OCI-M2 (cell line): ENCODE results near the gene STMP1.

Source experiments
- DNase-seq: peaks from one replicate; lab custom pipeline; 2025; ENCODE audit not compliant: unreplicated experiment; lab: John Stamatoyannopoulos, UW

Gene STMP1

DNA sequence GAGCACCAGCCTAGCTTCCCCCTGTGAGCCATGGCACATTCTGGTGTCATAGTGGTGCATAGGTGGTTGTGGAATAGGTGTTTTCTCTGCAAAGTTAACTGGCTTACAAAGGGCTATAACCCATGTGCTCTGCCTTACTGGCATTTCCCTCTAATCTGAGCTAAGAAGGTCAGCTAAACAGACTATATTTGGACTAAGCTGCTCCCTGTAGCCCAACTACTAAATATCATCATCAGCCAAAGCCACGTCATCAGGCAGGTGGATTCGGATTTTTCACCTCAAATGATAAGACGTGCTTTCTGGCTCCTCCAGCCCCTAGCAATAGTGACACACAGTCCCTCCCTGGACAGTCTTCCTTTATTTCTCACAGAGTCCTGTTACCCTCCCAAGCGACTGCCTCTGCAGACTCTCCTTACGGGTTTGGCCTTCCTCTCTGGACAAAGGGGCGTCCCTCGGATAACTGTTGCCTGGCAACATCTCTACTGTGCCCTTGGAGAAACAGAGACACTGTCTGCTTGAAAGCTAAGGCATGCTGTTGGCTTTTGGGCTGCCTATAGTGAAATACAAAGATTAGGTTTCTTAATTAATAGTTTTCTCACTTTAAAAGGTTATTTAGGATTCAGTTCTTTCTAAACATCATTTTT, 56.6 kb downstream of the STMP1 start:
- DNase-seq = no peak

DNA sequence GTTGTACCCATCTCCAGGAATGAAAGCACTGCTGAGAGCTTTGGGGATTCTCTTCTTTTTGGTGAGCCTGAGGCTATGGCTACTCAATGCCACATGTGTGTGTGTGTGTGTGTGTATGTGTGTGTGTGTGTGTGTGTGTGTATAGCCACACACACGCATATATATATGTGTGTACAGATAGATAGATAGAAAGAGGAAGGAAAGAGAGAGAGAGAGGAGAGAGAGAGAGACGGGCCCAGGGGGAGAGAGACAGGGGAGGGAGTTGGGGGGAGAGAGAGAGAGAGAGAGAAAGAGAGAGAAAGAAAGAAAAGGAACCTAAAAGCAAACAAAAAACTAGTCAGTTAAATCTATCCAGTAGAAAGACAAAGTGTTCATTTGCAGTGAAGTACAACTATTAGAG, 57.4 kb downstream of the STMP1 start:
- DNase-seq = no peak

DNA sequence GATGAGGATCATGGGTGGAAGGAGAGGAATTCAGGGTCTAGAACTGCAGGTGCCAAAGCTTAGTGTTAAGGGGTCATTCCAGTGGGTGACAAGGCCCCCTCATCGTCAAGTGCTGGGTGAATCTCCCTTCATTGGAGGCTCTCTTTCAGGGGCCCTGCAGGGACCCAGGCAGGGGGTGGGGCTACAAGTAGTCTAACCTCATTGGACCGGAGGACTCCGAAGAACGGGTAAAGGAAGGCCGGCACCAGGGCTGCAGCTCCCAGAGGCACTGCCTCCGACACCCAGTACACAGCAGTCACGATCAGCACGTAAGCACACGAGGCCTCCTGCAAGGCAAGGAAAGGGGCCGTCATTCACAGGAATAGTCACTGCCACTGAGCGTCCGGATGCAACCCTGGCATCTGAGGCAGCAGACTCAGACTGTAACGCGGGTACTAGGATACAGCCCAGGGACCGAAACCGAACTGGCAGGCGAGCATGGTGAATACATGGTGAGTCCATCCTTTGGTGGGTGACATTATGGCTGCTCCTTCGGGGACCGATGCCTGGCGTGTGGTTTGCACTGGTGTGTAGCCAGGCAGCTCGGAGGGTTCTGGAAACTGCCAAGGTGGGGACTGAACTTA, 59.0 kb downstream of the STMP1 start:
- DNase-seq = no peak

DNA sequence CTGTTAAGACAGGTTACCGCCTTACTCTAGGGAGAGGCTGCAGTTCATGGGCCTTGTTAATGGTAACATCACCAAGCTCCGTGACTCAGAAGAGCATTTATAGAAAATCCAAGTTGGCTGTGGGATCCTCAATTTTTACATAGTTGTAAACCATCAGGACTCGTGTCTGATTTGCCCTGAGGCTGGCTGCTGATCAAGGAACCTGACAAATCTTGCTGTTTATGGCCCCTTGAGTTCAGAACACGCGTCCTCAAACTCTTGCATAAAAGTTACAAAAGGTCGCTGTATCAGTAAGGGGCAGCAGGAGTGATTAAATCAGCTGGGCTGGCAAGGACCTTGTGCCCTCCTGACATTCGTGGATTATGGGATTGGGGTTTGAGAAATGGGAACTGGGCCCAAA, 61.1 kb downstream of the STMP1 start:
- DNase-seq = no peak
